SK-N-SH treated with all-trans-retinoic acid at 6 μM for 48 hours (cell line): ENCODE results near the gene ADSS1.

ENCODE experiments used
- ATAC-seq: fragments of 200-7000 bp; cut with Tn5 transposase; 3 replicates; pipeline ENCODE4 v1.9.1; 2020; ENCODE audit warnings: mild to moderate bottlenecking, moderate library complexity
- ARNTL ChIP-seq: fragments of 450-650 bp; formaldehyde crosslinking; IDR thresholded peaks from 2 replicates; pipeline ENCODE4 v1.5.0; 2020; ENCODE audit warnings: low read depth, mild to moderate bottlenecking, moderate library complexity, borderline replicate concordance
- BACH2 ChIP-seq: fragments of 250-450 bp; sonication (Bioruptor Pico); IDR thresholded peaks from 2 replicates; pipeline ENCODE4 v1.9.0; 2021; ENCODE audit warnings: mild to moderate bottlenecking, borderline replicate concordance
- CSDC2 ChIP-seq: fragments of 250-450 bp; sonication (Bioruptor Pico); IDR thresholded peaks from 2 replicates; pipeline ENCODE4 v1.5.0; 2020; ENCODE audit warnings: mild to moderate bottlenecking, moderate library complexity
- ESRRG ChIP-seq: fragments of 250-450 bp; sonication (Bioruptor Pico); IDR thresholded peaks from 2 replicates; pipeline ENCODE4 v1.6.1; 2021; ENCODE audit warnings: mild to moderate bottlenecking
- GLIS3 ChIP-seq: fragments of 250-450 bp; sonication (Bioruptor Pico); IDR thresholded peaks from 2 replicates; pipeline ENCODE4 v1.5.0; 2020; ENCODE audit warnings: mild to moderate bottlenecking, moderate library complexity
- ISL1 ChIP-seq: fragments of 250-450 bp; sonication (Bioruptor Pico); IDR thresholded peaks from 2 replicates; pipeline ENCODE4 v2.1.2; 2022; ENCODE audit warnings: mild to moderate bottlenecking, moderate library complexity
- OSR1 ChIP-seq: fragments of 250-450 bp; sonication (Bioruptor Pico); IDR thresholded peaks from 2 replicates; pipeline ENCODE4 v1.8.0; 2022; ENCODE audit warnings: moderate library complexity, mild to moderate bottlenecking, inconsistent platforms
- PPARA ChIP-seq: fragments of 250-450 bp; sonication (Bioruptor Pico); IDR thresholded peaks from 2 replicates; pipeline ENCODE4 v1.5.0; 2020; ENCODE audit warnings: mild to moderate bottlenecking, borderline replicate concordance
- RARB ChIP-seq: fragments of 250-450 bp; sonication (Bioruptor Pico); IDR thresholded peaks from 2 replicates; pipeline ENCODE4 v1.8.0; 2021; ENCODE audit warnings: mild to moderate bottlenecking, moderate library complexity
- SNAI2 ChIP-seq: fragments of 250-450 bp; sonication (Bioruptor Pico); IDR thresholded peaks from 2 replicates; pipeline ENCODE4 v1.5.0; 2020; ENCODE audit warnings: mild to moderate bottlenecking, moderate library complexity
- TOX ChIP-seq: fragments of 250-450 bp; sonication (Bioruptor Pico); IDR thresholded peaks from 2 replicates; pipeline ENCODE4 v1.8.0; 2021; ENCODE audit warnings: mild to moderate bottlenecking, moderate library complexity, borderline replicate concordance
- ZC3H10 ChIP-seq: fragments of 250-450 bp; sonication (Bioruptor Pico); IDR thresholded peaks from 2 replicates; pipeline ENCODE4 v1.5.1; 2021; ENCODE audit warnings: mild to moderate bottlenecking, moderate library complexity
- ZFP3 ChIP-seq: fragments of 250-450 bp; sonication (Bioruptor Pico); IDR thresholded peaks from 2 replicates; pipeline ENCODE4 v1.5.0; 2020; ENCODE audit warnings: mild to moderate bottlenecking, moderate library complexity
- ZFP30 ChIP-seq: fragments of 450-650 bp; formaldehyde crosslinking; IDR thresholded peaks from 2 replicates; pipeline ENCODE4 v1.5.0; 2022; ENCODE audit warnings: mild to moderate bottlenecking, moderate library complexity
- ZNF565 ChIP-seq: fragments of 450-650 bp; formaldehyde crosslinking; conservative IDR thresholded peaks from 2 replicates; pipeline ENCODE4 v1.5.0; 2020; ENCODE audit warnings: low read depth, mild to moderate bottlenecking, moderate library complexity
- ZNF70 ChIP-seq: fragments of 450-650 bp; formaldehyde crosslinking; IDR thresholded peaks from 2 replicates; pipeline ENCODE4 v1.5.0; 2020; ENCODE audit warnings: mild to moderate bottlenecking, moderate library complexity
- ZNF8 ChIP-seq: fragments of 450-650 bp; formaldehyde crosslinking; IDR thresholded peaks from 2 replicates; pipeline ENCODE4 v1.5.0; 2020; ENCODE audit warnings: mild to moderate bottlenecking, moderate library complexity
- TF ChIP-seq, protein P1 (sequence below): fragments of 250-450 bp; sonication (Bioruptor Pico); IDR thresholded peaks from 2 replicates; pipeline ENCODE4 v1.5.0; 2020; ENCODE audit warnings: mild to moderate bottlenecking, moderate library complexity
- TF ChIP-seq, protein P2 (sequence below): fragments of 250-450 bp; sonication (Bioruptor Pico); IDR thresholded peaks from 2 replicates; pipeline ENCODE4 v1.5.1; 2020; ENCODE audit warnings: low read depth, mild to moderate bottlenecking, moderate library complexity
- TF ChIP-seq, protein P3 (sequence below): fragments of 250-450 bp; sonication (Bioruptor Pico); IDR thresholded peaks from 2 replicates; pipeline ENCODE4 v1.5.1; 2021; ENCODE audit warnings: mild to moderate bottlenecking, moderate library complexity
- TF ChIP-seq, protein P4 (sequence below): fragments of 250-450 bp; sonication (Bioruptor Pico); IDR thresholded peaks from 2 replicates; pipeline ENCODE4 v1.8.0; 2020; ENCODE audit warnings: mild to moderate bottlenecking, moderate library complexity, borderline replicate concordance

ADSS1 gene

GRCh38 chr14:104715416-104715815, 8.6 kb upstream of the ADSS1 start (continued):
- TF ChIP-seq ZFP3 (CRISPR knock-in tag) (no peak), ESRRG (no peak)
- TF ChIP-seq, all 23 proteins: peak for 0

- ATAC-seq, result no peak
Observed at GRCh38 chr14:104715871-104716270, 8.2 kb upstream of the ADSS1 start.

DNA sequence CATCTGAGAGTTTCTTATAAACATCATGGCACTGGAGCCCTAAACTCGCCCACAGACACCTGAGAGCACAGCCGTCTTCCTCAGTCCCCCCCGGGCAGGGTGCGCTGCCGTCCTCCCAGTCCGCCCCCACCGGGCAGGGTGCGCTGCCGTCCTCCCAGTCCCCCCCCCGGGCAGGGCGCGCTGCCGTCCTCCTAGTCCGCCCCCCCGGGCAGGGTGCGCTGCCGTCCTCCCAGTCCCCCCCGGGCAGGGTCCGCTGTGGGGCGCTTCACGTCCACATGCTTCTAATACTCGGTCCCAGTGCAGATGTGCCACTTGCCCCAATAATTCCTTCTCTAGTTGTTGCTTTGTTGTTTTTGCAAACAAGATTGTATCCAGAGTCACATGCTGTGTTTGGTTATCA, 6.9 kb upstream of the ADSS1 start:
- TF ChIP-seq ESRRG (no peak), ISL1 (CRISPR knock-in tag) (no peak), ZNF8 (no peak), ARNTL (CRISPR knock-in tag) (no peak), OSR1 (CRISPR knock-in tag) (no peak)
- TF ChIP-seq, protein P1, sequence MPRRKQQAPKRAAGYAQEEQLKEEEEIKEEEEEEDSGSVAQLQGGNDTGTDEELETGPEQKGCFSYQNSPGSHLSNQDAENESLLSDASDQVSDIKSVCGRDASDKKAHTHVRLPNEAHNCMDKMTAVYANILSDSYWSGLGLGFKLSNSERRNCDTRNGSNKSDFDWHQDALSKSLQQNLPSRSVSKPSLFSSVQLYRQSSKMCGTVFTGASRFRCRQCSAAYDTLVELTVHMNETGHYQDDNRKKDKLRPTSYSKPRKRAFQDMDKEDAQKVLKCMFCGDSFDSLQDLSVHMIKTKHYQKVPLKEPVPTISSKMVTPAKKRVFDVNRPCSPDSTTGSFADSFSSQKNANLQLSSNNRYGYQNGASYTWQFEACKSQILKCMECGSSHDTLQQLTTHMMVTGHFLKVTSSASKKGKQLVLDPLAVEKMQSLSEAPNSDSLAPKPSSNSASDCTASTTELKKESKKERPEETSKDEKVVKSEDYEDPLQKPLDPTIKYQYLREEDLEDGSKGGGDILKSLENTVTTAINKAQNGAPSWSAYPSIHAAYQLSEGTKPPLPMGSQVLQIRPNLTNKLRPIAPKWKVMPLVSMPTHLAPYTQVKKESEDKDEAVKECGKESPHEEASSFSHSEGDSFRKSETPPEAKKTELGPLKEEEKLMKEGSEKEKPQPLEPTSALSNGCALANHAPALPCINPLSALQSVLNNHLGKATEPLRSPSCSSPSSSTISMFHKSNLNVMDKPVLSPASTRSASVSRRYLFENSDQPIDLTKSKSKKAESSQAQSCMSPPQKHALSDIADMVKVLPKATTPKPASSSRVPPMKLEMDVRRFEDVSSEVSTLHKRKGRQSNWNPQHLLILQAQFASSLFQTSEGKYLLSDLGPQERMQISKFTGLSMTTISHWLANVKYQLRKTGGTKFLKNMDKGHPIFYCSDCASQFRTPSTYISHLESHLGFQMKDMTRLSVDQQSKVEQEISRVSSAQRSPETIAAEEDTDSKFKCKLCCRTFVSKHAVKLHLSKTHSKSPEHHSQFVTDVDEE (CRISPR knock-in tag), result no peak

More at GRCh38 chr14:104715871-104716270, 8.2 kb upstream of the ADSS1 start:
- TF ChIP-seq CSDC2 (no peak), ISL1 (CRISPR knock-in tag) (no peak), ZNF8 (no peak), ZFP3 (CRISPR knock-in tag) (no peak), GLIS3 (CRISPR knock-in tag) (no peak)
- TF ChIP-seq, protein P2, sequence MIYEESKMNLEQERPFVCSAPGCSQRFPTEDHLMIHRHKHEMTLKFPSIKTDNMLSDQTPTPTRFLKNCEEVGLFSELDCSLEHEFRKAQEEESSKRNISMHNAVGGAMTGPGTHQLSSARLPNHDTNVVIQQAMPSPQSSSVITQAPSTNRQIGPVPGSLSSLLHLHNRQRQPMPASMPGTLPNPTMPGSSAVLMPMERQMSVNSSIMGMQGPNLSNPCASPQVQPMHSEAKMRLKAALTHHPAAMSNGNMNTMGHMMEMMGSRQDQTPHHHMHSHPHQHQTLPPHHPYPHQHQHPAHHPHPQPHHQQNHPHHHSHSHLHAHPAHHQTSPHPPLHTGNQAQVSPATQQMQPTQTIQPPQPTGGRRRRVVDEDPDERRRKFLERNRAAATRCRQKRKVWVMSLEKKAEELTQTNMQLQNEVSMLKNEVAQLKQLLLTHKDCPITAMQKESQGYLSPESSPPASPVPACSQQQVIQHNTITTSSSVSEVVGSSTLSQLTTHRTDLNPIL, result no peak

DNA sequence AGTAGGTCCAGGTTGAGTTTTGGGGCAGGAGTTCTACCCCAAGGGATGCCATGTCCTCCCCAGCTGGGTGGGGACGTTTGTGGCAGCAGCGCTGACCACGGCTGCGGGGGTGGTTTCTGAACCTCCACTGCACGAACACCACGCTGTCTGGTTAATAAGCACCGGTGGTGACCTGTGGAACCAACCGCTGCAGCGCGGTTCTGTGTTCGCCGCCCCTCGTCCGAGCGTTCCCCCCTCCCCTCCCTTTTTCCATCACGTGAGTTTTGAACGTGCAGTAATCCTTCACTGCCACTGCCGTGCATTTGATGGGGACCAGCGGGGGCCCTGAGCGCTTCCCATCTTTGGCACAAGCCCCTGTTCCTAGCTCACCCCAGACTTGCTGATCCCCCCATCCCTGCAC, 6.4 kb upstream of the ADSS1 start:
- ATAC-seq, result no peak
- TF ChIP-seq ZFP3 (CRISPR knock-in tag), result no peak
- TF ChIP-seq SNAI2 (CRISPR knock-in tag), result no peak

More for the DNA sequence above, 6.9 kb upstream of the ADSS1 start:
- ATAC-seq, result no peak

DNA sequence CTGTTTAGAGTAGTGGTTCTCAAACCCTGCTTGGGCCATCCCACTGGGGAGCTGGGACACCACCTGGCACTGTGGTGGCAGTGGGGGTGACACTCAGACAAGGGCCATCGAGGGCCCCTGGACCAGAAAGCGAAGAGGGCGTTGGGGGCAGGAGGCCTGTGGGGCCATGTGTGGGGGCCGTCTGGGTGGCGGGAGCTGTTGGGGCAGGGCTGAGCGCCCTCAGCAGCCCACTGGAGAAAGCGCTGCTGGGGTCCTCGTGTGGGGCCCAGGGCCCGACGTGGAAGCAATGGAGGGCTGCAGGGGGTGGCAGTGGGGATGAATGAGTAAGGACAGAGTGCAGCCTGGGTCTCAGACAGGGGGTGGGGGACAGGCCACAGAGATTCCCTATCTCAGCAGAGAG, 5.9 kb upstream of the ADSS1 start:
- ATAC-seq, result no peak
- TF ChIP-seq PPARA (CRISPR knock-in tag) (no peak), ZC3H10 (CRISPR knock-in tag) (no peak), ZFP30 (CRISPR knock-in tag) (no peak)
- TF ChIP-seq, all 23 proteins: peak for 0

DNA sequence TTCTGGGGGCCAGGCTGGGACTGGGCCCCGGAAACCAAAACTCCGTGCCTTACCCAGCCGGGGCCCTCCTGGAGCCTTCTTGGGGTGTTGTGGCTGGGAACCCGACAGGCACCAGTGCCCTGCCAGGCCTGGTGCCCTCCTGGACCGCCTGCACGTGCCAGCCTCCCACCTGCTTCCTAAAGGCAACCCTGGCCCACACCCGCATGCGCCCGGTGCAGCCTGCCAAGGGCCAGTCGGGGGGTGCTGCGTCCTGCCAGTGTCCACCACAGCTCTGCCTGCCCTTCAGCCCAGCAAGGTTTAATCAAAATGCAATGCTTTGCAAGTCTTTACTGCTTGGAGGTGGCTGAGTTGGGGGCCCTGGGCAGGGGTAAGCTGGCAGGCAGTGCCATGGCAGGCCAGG, 5.2 kb upstream of the ADSS1 start:
- no peak for ATAC-seq
- TF ChIP-seq ESRRG, result no peak
- no peak for TF ChIP-seq BACH2 (CRISPR knock-in tag)
- no peak for TF ChIP-seq OSR1 (CRISPR knock-in tag)
- no peak for TF ChIP-seq ZNF8
- TF ChIP-seq ARNTL (CRISPR knock-in tag), result no peak
- no peak for TF ChIP-seq SNAI2 (CRISPR knock-in tag)
- TF ChIP-seq TOX (CRISPR knock-in tag), result no peak
- TF ChIP-seq ZFP3 (CRISPR knock-in tag), result no peak
- TF ChIP-seq ZNF70 (CRISPR knock-in tag), result no peak
- TF ChIP-seq, protein P3, sequence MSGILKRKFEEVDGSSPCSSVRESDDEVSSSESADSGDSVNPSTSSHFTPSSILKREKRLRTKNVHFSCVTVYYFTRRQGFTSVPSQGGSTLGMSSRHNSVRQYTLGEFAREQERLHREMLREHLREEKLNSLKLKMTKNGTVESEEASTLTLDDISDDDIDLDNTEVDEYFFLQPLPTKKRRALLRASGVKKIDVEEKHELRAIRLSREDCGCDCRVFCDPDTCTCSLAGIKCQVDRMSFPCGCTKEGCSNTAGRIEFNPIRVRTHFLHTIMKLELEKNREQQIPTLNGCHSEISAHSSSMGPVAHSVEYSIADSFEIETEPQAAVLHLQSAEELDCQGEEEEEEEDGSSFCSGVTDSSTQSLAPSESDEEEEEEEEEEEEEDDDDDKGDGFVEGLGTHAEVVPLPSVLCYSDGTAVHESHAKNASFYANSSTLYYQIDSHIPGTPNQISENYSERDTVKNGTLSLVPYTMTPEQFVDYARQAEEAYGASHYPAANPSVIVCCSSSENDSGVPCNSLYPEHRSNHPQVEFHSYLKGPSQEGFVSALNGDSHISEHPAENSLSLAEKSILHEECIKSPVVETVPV, result no peak
- TF ChIP-seq, protein P4, sequence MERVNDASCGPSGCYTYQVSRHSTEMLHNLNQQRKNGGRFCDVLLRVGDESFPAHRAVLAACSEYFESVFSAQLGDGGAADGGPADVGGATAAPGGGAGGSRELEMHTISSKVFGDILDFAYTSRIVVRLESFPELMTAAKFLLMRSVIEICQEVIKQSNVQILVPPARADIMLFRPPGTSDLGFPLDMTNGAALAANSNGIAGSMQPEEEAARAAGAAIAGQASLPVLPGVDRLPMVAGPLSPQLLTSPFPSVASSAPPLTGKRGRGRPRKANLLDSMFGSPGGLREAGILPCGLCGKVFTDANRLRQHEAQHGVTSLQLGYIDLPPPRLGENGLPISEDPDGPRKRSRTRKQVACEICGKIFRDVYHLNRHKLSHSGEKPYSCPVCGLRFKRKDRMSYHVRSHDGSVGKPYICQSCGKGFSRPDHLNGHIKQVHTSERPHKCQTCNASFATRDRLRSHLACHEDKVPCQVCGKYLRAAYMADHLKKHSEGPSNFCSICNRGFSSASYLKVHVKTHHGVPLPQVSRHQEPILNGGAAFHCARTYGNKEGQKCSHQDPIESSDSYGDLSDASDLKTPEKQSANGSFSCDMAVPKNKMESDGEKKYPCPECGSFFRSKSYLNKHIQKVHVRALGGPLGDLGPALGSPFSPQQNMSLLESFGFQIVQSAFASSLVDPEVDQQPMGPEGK (CRISPR knock-in tag), result no peak
- no peak for TF ChIP-seq PPARA (CRISPR knock-in tag)
- TF ChIP-seq ZNF565 (CRISPR knock-in tag), result no peak
- no peak for TF ChIP-seq RARB (CRISPR knock-in tag)
- TF ChIP-seq, protein P1 (CRISPR knock-in tag), result no peak
- TF ChIP-seq ZFP30 (CRISPR knock-in tag), result no peak
- TF ChIP-seq ZC3H10 (CRISPR knock-in tag), result no peak
